Activated CD8-positive, alpha-beta T cell treated with anti-CD3 and anti-CD28 coated beads for 36 hours (primary cell): ENCODE measurements around the gene RWDD4. TPM values are rescaled to one million over a fixed set of nuclear protein-coding genes. Genes with fewer than 3 reads are reported as not detected.
A peak's percentile ranks its signal among the peaks of the same experiment; 100 is the strongest.

ENCODE experiments used
- ATAC-seq: fragments of 200-7000 bp; cut with Tn5 transposase; one replicate; pipeline ENCODE4 v1.10.0; 2021; ENCODE audit warnings: mild to moderate bottlenecking, moderate library complexity
- CTCF ChIA-PET: fragments of 350-600 bp; sonication (Branson Sonifier 250); formaldehyde crosslinking; loops from one replicate; lab custom pipeline; 2021; ENCODE audit warnings: antibody characterized with exemption; lab: Charles Lee
- POLR2A ChIA-PET: fragments of 350-600 bp; sonication (Branson Sonifier 250); formaldehyde crosslinking; loops from one replicate; lab custom pipeline; 2021; ENCODE audit warnings: antibody characterized with exemption; lab: Charles Lee
- DNase-seq: peaks from one replicate; pipeline ENCODE4 v3.0.0-alpha.2; 2020
- H3K27ac Mint-ChIP-seq: one replicate; pipeline ENCODE4 v1.8.0; 2021; ENCODE audit warnings: mild to moderate bottlenecking, mixed read lengths
- H3K27me3 Mint-ChIP-seq: one replicate; pipeline ENCODE4 v1.8.0; 2021; ENCODE audit warnings: mixed read lengths
- H3K36me3 Mint-ChIP-seq: one replicate; pipeline ENCODE4 v1.8.0; 2021; ENCODE audit warnings: low read depth, mixed read lengths
- H3K4me1 Mint-ChIP-seq: one replicate; pipeline ENCODE4 v1.8.0; 2021; ENCODE audit warnings: low read depth, mixed read lengths
- H3K4me3 Mint-ChIP-seq: one replicate; pipeline ENCODE4 v1.8.0; 2021; ENCODE audit warnings: mild to moderate bottlenecking, moderate library complexity, mixed read lengths
- H3K9me3 Mint-ChIP-seq: one replicate; pipeline ENCODE4 v1.8.0; 2021; ENCODE audit warnings: mixed read lengths
- intact Hi-C: fragments of 100-400 bp; cut with micrococcal nuclease; formaldehyde crosslinking; loops from one replicate; pipeline ENCODE4 v1.10.0; 2022
- total RNA-seq, 2 experiments: library from RNA; stranded (reverse); gene quantifications; one replicate each; pipeline ENCODE4 v1.2.3, GENCODE V29; 2021
- TF ChIP-seq, protein P1 (sequence below): fragments of 200-600 bp; IDR thresholded peaks from one replicate; pipeline ENCODE4 v1.8.0; 2022; ENCODE audit warnings: antibody characterized with exemption, mild to moderate bottlenecking

Gene RWDD4
- total RNA-seq: 10 to 100 TPM; 19.4 to 20.9 TPM

GRCh38 chr4:183659029-183659871, at the start of gene RWDD4, which contains the start of gene TRAPPC11:
RWDD4 (minus strand) TSS chr4:183659185; CDS start chr4:183658952, 233 bp downstream.
TRAPPC11 (plus strand) TSS chr4:183659293; CDS start chr4:183663868, 4,575 bp downstream.
- peak within 1 kb of the TSS; percentile 85 for H3K4me3 Mint-ChIP-seq
- peak within 1 kb of the TSS; percentile 95 for H3K27ac Mint-ChIP-seq
- peak; percentile 99 for ATAC-seq
- ChIA-PET POLR2A (interaction anchor here (0.6 to 2.1 kb wide), 6 partner anchors 12 to 215 kb away, joined by 3 to 9 read pairs (median 4); partner anchors contain the start of gene CDKN2AIP), CTCF (interaction anchor here (1.3 kb wide), 1 partner anchor 33 kb away, joined by 3 read pairs; no protein-coding TSS in a partner anchor)
- peaks cover 38% of the 10 kb centered on the region for H3K4me1 Mint-ChIP-seq
- H3K36me3 Mint-ChIP-seq: peaks cover 17% of the 10 kb centered on the region
- TF ChIP-seq, protein P1, sequence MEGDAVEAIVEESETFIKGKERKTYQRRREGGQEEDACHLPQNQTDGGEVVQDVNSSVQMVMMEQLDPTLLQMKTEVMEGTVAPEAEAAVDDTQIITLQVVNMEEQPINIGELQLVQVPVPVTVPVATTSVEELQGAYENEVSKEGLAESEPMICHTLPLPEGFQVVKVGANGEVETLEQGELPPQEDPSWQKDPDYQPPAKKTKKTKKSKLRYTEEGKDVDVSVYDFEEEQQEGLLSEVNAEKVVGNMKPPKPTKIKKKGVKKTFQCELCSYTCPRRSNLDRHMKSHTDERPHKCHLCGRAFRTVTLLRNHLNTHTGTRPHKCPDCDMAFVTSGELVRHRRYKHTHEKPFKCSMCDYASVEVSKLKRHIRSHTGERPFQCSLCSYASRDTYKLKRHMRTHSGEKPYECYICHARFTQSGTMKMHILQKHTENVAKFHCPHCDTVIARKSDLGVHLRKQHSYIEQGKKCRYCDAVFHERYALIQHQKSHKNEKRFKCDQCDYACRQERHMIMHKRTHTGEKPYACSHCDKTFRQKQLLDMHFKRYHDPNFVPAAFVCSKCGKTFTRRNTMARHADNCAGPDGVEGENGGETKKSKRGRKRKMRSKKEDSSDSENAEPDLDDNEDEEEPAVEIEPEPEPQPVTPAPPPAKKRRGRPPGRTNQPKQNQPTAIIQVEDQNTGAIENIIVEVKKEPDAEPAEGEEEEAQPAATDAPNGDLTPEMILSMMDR: no peak
- peak; percentile 98 for DNase-seq
- H3K9me3 Mint-ChIP-seq: no peaks in the 10 kb centered on the region
- H3K27me3 Mint-ChIP-seq: no peaks in the 10 kb centered on the region
- intact Hi-C loops: loop anchor here (10.0 kb wide), 1 partner anchor 154 kb away; the partner anchor contains the start of gene ING2

- H3K4me3 Mint-ChIP-seq: no peak overlapping the region
- H3K27me3 Mint-ChIP-seq: no peaks in the 10 kb centered on the region
- TF ChIP-seq, protein P1: no peak
- H3K27ac Mint-ChIP-seq: no peak overlapping the region
- ATAC-seq: no peak
- CTCF ChIA-PET: interaction anchor here (1.2 kb wide), 1 partner anchor 11 kb away, joined by 3 read pairs; no protein-coding TSS in a partner anchor
- no peak for DNase-seq
- peaks cover 45% of the 10 kb centered on the region for H3K36me3 Mint-ChIP-seq
- no peaks in the 10 kb centered on the region for H3K9me3 Mint-ChIP-seq
- no peaks in the 10 kb centered on the region for H3K4me1 Mint-ChIP-seq
- POLR2A ChIA-PET: no interaction called here
- intact Hi-C loops: no loop called here
Measured at GRCh38 chr4:183702492-183702891, 43.5 kb upstream of the RWDD4 start.

GRCh38 chr4:183700407-183700806, 41.4 kb upstream of the RWDD4 start:
- intact Hi-C loops: no loop called here
- TF ChIP-seq, protein P1: no peak
- Mint-ChIP-seq H3K27ac (no peak overlapping the region), H3K4me1 (no peaks in the 10 kb centered on the region), H3K36me3 (peaks cover 50% of the 10 kb centered on the region), H3K4me3 (no peak overlapping the region), H3K9me3 (no peaks in the 10 kb centered on the region), H3K27me3 (no peaks in the 10 kb centered on the region)
- ATAC-seq (no peak), DNase-seq (no peak)
- CTCF ChIA-PET: no interaction called here
- POLR2A ChIA-PET: no interaction called here

DNA sequence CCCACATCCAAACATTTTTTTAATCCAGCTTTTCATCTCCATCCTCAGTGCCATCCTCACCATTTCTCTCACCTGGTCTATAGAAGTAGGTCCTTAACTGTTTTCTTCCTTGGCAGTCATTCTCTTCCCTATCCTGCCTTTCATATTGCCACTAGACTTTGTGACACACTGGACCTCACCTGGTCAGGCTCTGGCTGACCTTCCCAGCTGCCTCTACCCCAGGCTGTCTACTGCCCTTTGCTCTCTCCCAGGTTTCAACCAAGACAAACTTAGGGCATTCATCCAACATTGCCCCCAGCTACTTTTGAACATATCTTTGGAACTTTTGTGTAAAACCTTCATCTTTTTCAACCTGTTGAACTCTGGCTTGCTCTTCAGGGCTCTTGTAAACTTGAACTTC, 39.9 kb upstream of the RWDD4 start:
- intact Hi-C loops: no loop called here
- H3K9me3 Mint-ChIP-seq: no peaks in the 10 kb centered on the region
- CTCF ChIA-PET: interaction anchor here (1.1 kb wide), 1 partner anchor 22 kb away, joined by 3 read pairs; no protein-coding TSS in a partner anchor
- ATAC-seq (no peak), DNase-seq (no peak)
- peaks cover 49% of the 10 kb centered on the region for H3K36me3 Mint-ChIP-seq
- POLR2A ChIA-PET: no interaction called here
- H3K27ac Mint-ChIP-seq: no peak overlapping the region
- no peaks in the 10 kb centered on the region for H3K4me1 Mint-ChIP-seq
- TF ChIP-seq, protein P1: no peak
- no peak overlapping the region for H3K4me3 Mint-ChIP-seq
- H3K27me3 Mint-ChIP-seq: no peaks in the 10 kb centered on the region

GRCh38 chr4:183691897-183692296, 32.9 kb upstream of the RWDD4 start:
- ATAC-seq: no peak
- peaks cover 30% of the 10 kb centered on the region for H3K36me3 Mint-ChIP-seq
- TF ChIP-seq, protein P1: no peak
- H3K4me3 Mint-ChIP-seq: no peak overlapping the region
- DNase-seq: no peak
- no peaks in the 10 kb centered on the region for H3K4me1 Mint-ChIP-seq
- no peak overlapping the region for H3K27ac Mint-ChIP-seq
- CTCF ChIA-PET: interaction anchor here (1.2 kb wide), 1 partner anchor 32 kb away, joined by 3 read pairs; no protein-coding TSS in a partner anchor
- POLR2A ChIA-PET: no interaction called here
- no peaks in the 10 kb centered on the region for H3K27me3 Mint-ChIP-seq
- intact Hi-C loops: no loop called here
- H3K9me3 Mint-ChIP-seq: no peaks in the 10 kb centered on the region
